WTC11 (cell line): ENCODE results near the gene TMEM134. TPM values are rescaled to one million over a fixed set of nuclear protein-coding genes. Genes with fewer than 3 reads are reported as not detected.

ENCODE experiments used
- ATAC-seq: fragments of 200-7000 bp; cut with Tn5 transposase; 2 replicates; pipeline ENCODE4 v1.10.0; 2021; ENCODE audit warnings: mild to moderate bottlenecking, moderate library complexity
- CTCF ChIA-PET: fragments of 300-600 bp; sonication (Branson Sonifier 250); formaldehyde crosslinking; loops from one replicate; lab custom pipeline; 2021; ENCODE audit warnings: antibody characterized with exemption; lab: Charles Lee
- POLR2A ChIA-PET: fragments of 350-600 bp; sonication (Branson Sonifier 250); formaldehyde crosslinking; loops from one replicate; lab custom pipeline; 2021; ENCODE audit warnings: antibody characterized with exemption; lab: Charles Lee
- DNase-seq: peaks from one replicate; pipeline ENCODE4 v3.0.0; 2021; ENCODE audit warnings: low spot score
- H3K27ac Mint-ChIP-seq: 2 replicates; pipeline ENCODE4 v1.8.0; 2021; ENCODE audit warnings: mixed read lengths
- H3K27me3 Mint-ChIP-seq: 2 replicates; pipeline ENCODE4 v1.8.0; 2021; ENCODE audit warnings: low read depth, mild to moderate bottlenecking, moderate library complexity, mixed read lengths
- H3K36me3 Mint-ChIP-seq: 2 replicates; pipeline ENCODE4 v1.8.0; 2021; ENCODE audit warnings: mixed read lengths
- H3K4me1 Mint-ChIP-seq: 2 replicates; pipeline ENCODE4 v1.8.0; 2022; ENCODE audit warnings: mixed read lengths
- H3K4me3 Mint-ChIP-seq: 2 replicates; pipeline ENCODE4 v1.8.0; 2021; ENCODE audit warnings: mild to moderate bottlenecking, moderate library complexity, mixed read lengths
- H3K9me3 Mint-ChIP-seq: 2 replicates; pipeline ENCODE4 v1.8.0; 2021; ENCODE audit warnings: mixed read lengths
- AR ChIP-seq: fragments of 250-450 bp; sonication (Bioruptor Pico); IDR thresholded peaks from 2 replicates; pipeline ENCODE4 v1.9.0; 2021; ENCODE audit warnings: mild to moderate bottlenecking
- ARID4B ChIP-seq: sonication (generic); formaldehyde crosslinking; IDR thresholded peaks from 2 replicates; pipeline ENCODE4 v1.8.0; 2023; ENCODE audit warnings: missing genetic modification reagents, mild to moderate bottlenecking, borderline replicate concordance
- CBFB ChIP-seq: sonication (generic); formaldehyde crosslinking; IDR thresholded peaks from 2 replicates; pipeline ENCODE4 v1.8.1; 2022; ENCODE audit warnings: mild to moderate bottlenecking, low read depth, missing genetic modification reagents
- CDX4 ChIP-seq: fragments of 250-450 bp; sonication (Bioruptor Pico); IDR thresholded peaks from 2 replicates; pipeline ENCODE4 v1.9.0; 2021; ENCODE audit warnings: moderate library complexity, mild to moderate bottlenecking, inconsistent platforms, borderline replicate concordance
- EMX1 ChIP-seq: fragments of 250-450 bp; sonication (Bioruptor Pico); IDR thresholded peaks from 2 replicates; pipeline ENCODE4 v1.8.0; 2021; ENCODE audit warnings: mild to moderate bottlenecking
- GTF2I ChIP-seq: fragments of 250-450 bp; sonication (Bioruptor Pico); conservative IDR thresholded peaks from 2 replicates; pipeline ENCODE4 v1.4.0; 2021; ENCODE audit warnings: mild to moderate bottlenecking
- MXD4 ChIP-seq: fragments of 250-450 bp; sonication (Bioruptor Pico); IDR thresholded peaks from 2 replicates; pipeline ENCODE4 v1.8.0; 2021; ENCODE audit warnings: mild to moderate bottlenecking, moderate library complexity, borderline replicate concordance
- MYBL2 ChIP-seq: sonication (generic); formaldehyde crosslinking; IDR thresholded peaks from 2 replicates; pipeline ENCODE4 v1.8.1; 2023; ENCODE audit warnings: mild to moderate bottlenecking, moderate library complexity, missing genetic modification reagents
- NFE2L1 ChIP-seq: sonication (generic); formaldehyde crosslinking; IDR thresholded peaks from 2 replicates; pipeline ENCODE4 v1.8.1; 2023; ENCODE audit warnings: missing genetic modification reagents
- ZNF263 ChIP-seq: sonication (generic); formaldehyde crosslinking; IDR thresholded peaks from 2 replicates; pipeline ENCODE4 v1.8.1; 2022; ENCODE audit warnings: low read depth, mild to moderate bottlenecking, moderate library complexity, missing genetic modification reagents
- ZNF317 ChIP-seq: sonication (generic); formaldehyde crosslinking; IDR thresholded peaks from 2 replicates; pipeline ENCODE4 v1.8.1; 2023; ENCODE audit warnings: low read depth, mild to moderate bottlenecking, moderate library complexity, missing genetic modification reagents, borderline replicate concordance
- ZNF396 ChIP-seq: fragments of 250-450 bp; sonication (Bioruptor Pico); IDR thresholded peaks from 2 replicates; pipeline ENCODE4 v1.8.0; 2021; ENCODE audit warnings: mild to moderate bottlenecking, moderate library complexity, borderline replicate concordance
- total RNA-seq: library from RNA; stranded (reverse); gene quantifications from 3 replicates; pipeline ENCODE4 v1.2.3, GENCODE V29; 2021
- TF ChIP-seq, protein P1 (sequence below): fragments of 250-450 bp; sonication (Bioruptor Pico); IDR thresholded peaks from 2 replicates; pipeline ENCODE4 v2.1.2; 2022; ENCODE audit warnings: mild to moderate bottlenecking, moderate library complexity
- TF ChIP-seq, protein P2 (sequence below): sonication (generic); formaldehyde crosslinking; IDR thresholded peaks from 2 replicates; pipeline ENCODE4 v1.8.0; 2023; ENCODE audit warnings: missing genetic modification reagents
- TF ChIP-seq, protein P3 (sequence below): sonication (generic); formaldehyde crosslinking; IDR thresholded peaks from 2 replicates; pipeline ENCODE4 v1.8.1; 2023; ENCODE audit warnings: mild to moderate bottlenecking, moderate library complexity, missing genetic modification reagents
- TF ChIP-seq, protein P4 (sequence below): fragments of 250-450 bp; sonication (Bioruptor Pico); IDR thresholded peaks from 2 replicates; pipeline ENCODE4 v1.8.0; 2021; ENCODE audit warnings: mild to moderate bottlenecking

TMEM134 gene
- total RNA-seq, 1 experiment from 2014 or later = 55.6 TPM

DNA sequence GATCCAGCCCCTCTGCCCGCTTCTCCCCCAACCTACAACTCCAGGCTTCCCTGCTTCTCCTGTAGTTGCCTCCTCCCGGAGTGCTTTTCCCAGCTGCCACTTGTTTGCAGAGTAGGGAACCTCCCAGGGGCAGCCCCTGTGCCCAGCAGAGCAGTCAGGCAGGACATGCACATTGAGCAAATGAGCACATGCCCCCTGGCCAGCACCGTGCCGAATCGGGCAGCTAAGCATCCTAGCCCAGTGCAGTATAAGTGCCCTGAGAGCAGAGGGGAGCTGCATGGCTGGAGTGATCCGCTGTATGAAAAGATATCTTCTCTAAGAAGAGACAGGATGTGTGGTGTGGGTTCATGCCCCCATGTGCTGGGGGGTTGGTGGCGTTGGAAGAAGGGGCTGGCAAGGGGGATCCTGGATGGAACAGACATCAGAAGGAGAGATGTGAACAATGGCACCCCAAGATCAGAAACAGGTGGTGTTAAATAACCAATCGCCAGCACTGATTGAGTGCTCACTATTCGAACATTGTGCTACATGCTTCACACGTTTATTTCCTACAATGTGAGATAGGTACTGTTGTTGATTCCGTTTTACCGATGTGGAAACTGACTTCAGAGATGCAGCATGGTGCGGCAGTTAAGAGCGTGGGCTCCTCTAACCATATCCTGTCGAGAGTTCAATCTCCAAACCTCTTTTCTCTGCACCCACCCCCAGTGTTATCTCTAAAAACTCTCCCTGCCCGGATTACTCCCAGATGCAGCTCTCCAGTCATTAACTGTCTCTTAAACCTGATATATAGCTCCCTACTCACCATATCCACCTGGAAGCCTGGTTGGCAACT, 15.0 kb upstream of the TMEM134 start (continued):
- TF ChIP-seq, protein P1, sequence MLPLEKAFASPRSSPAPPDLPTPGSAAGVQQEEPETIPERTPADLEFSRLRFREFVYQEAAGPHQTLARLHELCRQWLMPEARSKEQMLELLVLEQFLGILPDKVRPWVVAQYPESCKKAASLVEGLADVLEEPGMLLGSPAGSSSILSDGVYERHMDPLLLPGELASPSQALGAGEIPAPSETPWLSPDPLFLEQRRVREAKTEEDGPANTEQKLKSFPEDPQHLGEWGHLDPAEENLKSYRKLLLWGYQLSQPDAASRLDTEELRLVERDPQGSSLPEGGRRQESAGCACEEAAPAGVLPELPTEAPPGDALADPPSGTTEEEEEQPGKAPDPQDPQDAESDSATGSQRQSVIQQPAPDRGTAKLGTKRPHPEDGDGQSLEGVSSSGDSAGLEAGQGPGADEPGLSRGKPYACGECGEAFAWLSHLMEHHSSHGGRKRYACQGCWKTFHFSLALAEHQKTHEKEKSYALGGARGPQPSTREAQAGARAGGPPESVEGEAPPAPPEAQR = no peak
- TF ChIP-seq ZNF317 (CRISPR knock-in tag) = no peak

DNA sequence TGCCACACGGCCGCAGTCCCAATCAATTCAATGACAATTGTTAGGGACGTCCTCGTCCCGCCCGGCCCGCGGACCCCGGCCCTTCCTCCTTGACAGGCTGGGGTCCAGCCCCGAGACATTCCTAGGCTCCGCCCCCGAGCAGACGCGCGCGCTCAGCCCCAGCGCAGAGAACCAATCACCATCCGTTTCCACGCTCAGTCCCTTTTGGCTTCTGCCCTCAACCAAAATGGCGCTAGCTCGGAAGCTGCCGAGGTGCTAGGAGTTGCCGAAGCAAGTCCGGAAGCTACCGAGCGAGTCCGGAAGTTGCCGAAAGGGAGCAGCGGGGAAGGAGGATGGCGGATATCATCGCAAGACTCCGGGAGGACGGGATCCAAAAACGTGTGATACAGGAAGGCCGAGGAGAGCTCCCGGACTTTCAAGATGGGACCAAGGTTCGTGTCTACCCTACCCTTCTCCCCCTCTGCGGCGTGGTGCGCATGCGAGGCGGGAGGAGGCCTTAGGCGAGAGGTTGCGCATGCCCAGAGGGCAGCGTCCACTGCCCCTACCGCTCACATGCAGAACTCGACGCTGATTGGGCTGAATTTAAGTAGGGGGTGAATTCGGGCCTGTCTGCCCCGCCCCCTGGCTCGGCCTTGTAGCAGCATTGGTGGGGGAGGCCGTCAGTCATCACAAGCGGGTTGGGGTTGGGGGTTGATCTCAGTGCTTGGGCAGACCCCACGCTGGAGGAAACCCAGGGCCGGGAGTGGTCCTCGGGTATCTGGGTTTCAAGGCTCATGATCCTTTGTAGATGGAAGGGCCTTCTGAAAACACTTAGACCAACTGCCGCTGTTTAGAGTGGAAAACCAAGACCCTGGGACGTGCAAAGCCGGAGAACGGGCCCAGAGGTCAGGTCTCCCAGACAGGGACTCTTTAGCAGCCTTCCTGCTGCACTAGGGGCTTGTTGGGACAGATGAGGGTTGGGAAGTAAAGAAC, 14.1 kb upstream of the TMEM134 start, which contains the start of gene AIP:
Gene AIP, plus strand, starts transcription at position 200 of the 972 bp plus-strand sequence. Its CDS starts 133 bp downstream, at position 333.
- ATAC-seq (peak; percentile 94), DNase-seq (peak; percentile 98)
- peaks cover 7% of the 10 kb centered on the region; the same call in 1 of the 2 replicates for H3K36me3 Mint-ChIP-seq
- peak within 1 kb of the TSS; percentile 73 for H3K27ac Mint-ChIP-seq
- peak within 1 kb of the TSS; percentile 75 for H3K4me3 Mint-ChIP-seq
- H3K9me3 Mint-ChIP-seq = no peaks in the 10 kb centered on the region
- peaks cover 45% of the 10 kb centered on the region for H3K27me3 Mint-ChIP-seq
- POLR2A ChIA-PET = interaction anchor here (0.8 to 1.0 kb wide), 3 partner anchors 15 to 82 kb away, joined by 3 to 6 read pairs (median 3); partner anchors contain the start of genes PPP1CA, RPS6KB2 and TMEM134
- CTCF ChIA-PET = interaction anchor here (0.7 to 1.4 kb wide), 6 partner anchors 10 to 165 kb away, joined by 3 to 14 read pairs (median 4); partner anchors contain the start of genes PPP1CA and RAD9A
- H3K4me1 Mint-ChIP-seq = peaks cover 19% of the 10 kb centered on the region
- TF ChIP-seq, protein P2, sequence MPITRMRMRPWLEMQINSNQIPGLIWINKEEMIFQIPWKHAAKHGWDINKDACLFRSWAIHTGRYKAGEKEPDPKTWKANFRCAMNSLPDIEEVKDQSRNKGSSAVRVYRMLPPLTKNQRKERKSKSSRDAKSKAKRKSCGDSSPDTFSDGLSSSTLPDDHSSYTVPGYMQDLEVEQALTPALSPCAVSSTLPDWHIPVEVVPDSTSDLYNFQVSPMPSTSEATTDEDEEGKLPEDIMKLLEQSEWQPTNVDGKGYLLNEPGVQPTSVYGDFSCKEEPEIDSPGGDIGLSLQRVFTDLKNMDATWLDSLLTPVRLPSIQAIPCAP (CRISPR knock-in tag) = peak; percentile 98
- TF ChIP-seq MXD4 (CRISPR knock-in tag) (no peak), GTF2I (CRISPR knock-in tag) (no peak), CBFB (no peak), ARID4B (peak; percentile 99), CDX4 (CRISPR knock-in tag) (no peak), MYBL2 (peak; percentile 94), AR (CRISPR knock-in tag) (no peak), ZNF396 (CRISPR knock-in tag) (no peak), ZNF263 (CRISPR knock-in tag) (peak; percentile 72), NFE2L1 (CRISPR knock-in tag) (peak; percentile 99), EMX1 (CRISPR knock-in tag) (no peak)
- TF ChIP-seq, protein P1 = no peak
- TF ChIP-seq, protein P3, sequence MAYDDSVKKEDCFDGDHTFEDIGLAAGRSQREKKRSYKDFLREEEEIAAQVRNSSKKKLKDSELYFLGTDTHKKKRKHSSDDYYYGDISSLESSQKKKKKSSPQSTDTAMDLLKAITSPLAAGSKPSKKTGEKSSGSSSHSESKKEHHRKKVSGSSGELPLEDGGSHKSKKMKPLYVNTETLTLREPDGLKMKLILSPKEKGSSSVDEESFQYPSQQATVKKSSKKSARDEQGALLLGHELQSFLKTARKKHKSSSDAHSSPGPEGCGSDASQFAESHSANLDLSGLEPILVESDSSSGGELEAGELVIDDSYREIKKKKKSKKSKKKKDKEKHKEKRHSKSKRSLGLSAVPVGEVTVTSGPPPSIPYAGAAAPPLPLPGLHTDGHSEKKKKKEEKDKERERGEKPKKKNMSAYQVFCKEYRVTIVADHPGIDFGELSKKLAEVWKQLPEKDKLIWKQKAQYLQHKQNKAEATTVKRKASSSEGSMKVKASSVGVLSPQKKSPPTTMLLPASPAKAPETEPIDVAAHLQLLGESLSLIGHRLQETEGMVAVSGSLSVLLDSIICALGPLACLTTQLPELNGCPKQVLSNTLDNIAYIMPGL (CRISPR knock-in tag) = peak; percentile 57; the same call in 1 of the 2 replicates
- TF ChIP-seq, protein P4, sequence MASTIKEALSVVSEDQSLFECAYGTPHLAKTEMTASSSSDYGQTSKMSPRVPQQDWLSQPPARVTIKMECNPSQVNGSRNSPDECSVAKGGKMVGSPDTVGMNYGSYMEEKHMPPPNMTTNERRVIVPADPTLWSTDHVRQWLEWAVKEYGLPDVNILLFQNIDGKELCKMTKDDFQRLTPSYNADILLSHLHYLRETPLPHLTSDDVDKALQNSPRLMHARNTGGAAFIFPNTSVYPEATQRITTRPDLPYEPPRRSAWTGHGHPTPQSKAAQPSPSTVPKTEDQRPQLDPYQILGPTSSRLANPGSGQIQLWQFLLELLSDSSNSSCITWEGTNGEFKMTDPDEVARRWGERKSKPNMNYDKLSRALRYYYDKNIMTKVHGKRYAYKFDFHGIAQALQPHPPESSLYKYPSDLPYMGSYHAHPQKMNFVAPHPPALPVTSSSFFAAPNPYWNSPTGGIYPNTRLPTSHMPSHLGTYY (CRISPR knock-in tag) = no peak
